A549 (cell line): ENCODE measurements around the gene CAPN6.

Source experiments
- POLR2A ChIP-seq: IDR thresholded peaks from 2 replicates; pipeline ENCODE4 v1.6.1; 2012; ENCODE audit warnings: mild to moderate bottlenecking, low read length
- RAD21 ChIP-seq, 2 experiments: fragments of >200 bp in 1 of 2; sonication (Bioruptor Twin) in 1 of 2; formaldehyde crosslinking in 1 of 2; IDR thresholded peaks in 1 of 2; conservative IDR thresholded peaks in 1 of 2; 2 replicates in 1 of 2; 3 replicates in 1 of 2; pipeline ENCODE4 v1.6.1; 2012 to 2018; ENCODE audit warnings: inconsistent platforms in 1 of 2
- TF ChIP-seq, protein P1 (sequence below): fragments of 200-600 bp; sonication (generic); IDR thresholded peaks from 2 replicates; pipeline ENCODE4 v1.6.1; 2016; ENCODE audit warnings: antibody characterized with exemption, mild to moderate bottlenecking, moderate library complexity
- TF ChIP-seq, protein P2 (sequence below): fragments of >200 bp; sonication (Bioruptor Twin); formaldehyde crosslinking; IDR thresholded peaks from 3 replicates; pipeline ENCODE4 v1.5.1; 2016

DNA sequence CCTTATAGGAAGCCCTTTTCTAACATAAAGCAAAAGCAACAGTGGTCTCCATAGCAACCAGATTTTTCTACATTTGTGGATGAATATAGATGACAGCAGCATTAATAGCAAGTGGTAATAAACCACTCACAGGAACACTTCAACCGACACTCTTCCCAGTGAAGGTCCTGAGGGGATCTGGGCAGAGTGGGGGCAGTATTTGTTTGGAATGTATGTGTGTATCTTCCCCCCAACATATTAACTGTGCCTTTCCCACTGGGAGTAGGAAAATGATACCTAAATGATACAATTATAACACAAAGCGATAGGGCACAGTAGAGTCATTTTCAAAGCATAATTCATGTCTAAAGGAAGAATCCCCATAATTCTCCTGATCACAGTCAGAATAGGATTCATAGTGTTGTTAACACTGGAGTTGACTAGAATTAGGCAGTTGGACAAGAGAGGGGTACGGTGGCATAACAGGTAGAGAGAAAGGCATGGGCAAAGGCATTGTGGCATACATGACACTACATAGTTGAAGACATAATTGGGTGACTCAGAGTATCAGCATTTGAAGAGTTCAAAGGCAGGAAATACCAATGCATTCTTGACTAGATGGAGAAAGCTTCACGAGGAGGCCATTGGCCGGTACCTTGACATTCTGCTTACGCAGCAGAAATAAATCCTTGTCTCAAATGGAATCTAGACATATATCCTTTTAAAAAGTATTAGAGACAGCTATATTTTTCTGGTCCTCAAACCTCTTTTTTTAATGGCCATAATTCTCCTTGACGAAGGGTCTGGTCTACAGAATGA, 15.2 kb downstream of the CAPN6 start:
- TF ChIP-seq POLR2A (no peak), RAD21 (conservative IDR thresholded peaks at IDR 0.05 in 1 of 2, IDR thresholded peaks at IDR 0.05 in 1 of 2) (no peak)
- TF ChIP-seq, protein P1, sequence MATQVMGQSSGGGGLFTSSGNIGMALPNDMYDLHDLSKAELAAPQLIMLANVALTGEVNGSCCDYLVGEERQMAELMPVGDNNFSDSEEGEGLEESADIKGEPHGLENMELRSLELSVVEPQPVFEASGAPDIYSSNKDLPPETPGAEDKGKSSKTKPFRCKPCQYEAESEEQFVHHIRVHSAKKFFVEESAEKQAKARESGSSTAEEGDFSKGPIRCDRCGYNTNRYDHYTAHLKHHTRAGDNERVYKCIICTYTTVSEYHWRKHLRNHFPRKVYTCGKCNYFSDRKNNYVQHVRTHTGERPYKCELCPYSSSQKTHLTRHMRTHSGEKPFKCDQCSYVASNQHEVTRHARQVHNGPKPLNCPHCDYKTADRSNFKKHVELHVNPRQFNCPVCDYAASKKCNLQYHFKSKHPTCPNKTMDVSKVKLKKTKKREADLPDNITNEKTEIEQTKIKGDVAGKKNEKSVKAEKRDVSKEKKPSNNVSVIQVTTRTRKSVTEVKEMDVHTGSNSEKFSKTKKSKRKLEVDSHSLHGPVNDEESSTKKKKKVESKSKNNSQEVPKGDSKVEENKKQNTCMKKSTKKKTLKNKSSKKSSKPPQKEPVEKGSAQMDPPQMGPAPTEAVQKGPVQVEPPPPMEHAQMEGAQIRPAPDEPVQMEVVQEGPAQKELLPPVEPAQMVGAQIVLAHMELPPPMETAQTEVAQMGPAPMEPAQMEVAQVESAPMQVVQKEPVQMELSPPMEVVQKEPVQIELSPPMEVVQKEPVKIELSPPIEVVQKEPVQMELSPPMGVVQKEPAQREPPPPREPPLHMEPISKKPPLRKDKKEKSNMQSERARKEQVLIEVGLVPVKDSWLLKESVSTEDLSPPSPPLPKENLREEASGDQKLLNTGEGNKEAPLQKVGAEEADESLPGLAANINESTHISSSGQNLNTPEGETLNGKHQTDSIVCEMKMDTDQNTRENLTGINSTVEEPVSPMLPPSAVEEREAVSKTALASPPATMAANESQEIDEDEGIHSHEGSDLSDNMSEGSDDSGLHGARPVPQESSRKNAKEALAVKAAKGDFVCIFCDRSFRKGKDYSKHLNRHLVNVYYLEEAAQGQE, result no peak
- TF ChIP-seq, protein P2, sequence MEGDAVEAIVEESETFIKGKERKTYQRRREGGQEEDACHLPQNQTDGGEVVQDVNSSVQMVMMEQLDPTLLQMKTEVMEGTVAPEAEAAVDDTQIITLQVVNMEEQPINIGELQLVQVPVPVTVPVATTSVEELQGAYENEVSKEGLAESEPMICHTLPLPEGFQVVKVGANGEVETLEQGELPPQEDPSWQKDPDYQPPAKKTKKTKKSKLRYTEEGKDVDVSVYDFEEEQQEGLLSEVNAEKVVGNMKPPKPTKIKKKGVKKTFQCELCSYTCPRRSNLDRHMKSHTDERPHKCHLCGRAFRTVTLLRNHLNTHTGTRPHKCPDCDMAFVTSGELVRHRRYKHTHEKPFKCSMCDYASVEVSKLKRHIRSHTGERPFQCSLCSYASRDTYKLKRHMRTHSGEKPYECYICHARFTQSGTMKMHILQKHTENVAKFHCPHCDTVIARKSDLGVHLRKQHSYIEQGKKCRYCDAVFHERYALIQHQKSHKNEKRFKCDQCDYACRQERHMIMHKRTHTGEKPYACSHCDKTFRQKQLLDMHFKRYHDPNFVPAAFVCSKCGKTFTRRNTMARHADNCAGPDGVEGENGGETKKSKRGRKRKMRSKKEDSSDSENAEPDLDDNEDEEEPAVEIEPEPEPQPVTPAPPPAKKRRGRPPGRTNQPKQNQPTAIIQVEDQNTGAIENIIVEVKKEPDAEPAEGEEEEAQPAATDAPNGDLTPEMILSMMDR, result no peak
